GM12872 (cell line): ENCODE measurements around the gene PRKCB.

Experiments used
- CTCF ChIP-seq: IDR thresholded peaks from 3 replicates; pipeline ENCODE4 v1.5.1; 2011; ENCODE audit warnings: low read depth, mild to moderate bottlenecking, low read length, moderate library complexity; ENCODE audit not compliant: insufficient read depth

PRKCB gene

GRCh38 chr16:23867566-23867965, 31.8 kb downstream of the PRKCB start:
- TF ChIP-seq CTCF, result no peak

GRCh38 chr16:23868136-23868535, 32.4 kb downstream of the PRKCB start:
- TF ChIP-seq CTCF, result no peak

GRCh38 chr16:23869052-23869451, 33.3 kb downstream of the PRKCB start:
- no peak for TF ChIP-seq CTCF

- TF ChIP-seq CTCF, result no peak
Measured at GRCh38 chr16:23871924-23872323, 36.1 kb downstream of the PRKCB start.

GRCh38 chr16:23874613-23875294, 39.0 kb downstream of the PRKCB start:
- TF ChIP-seq CTCF, result no peak

- no peak for TF ChIP-seq CTCF
Measured at GRCh38 chr16:23876256-23876896, 40.6 kb downstream of the PRKCB start.

GRCh38 chr16:23877107-23878070, 41.6 kb downstream of the PRKCB start:
- peak; percentile 47 for TF ChIP-seq CTCF
